ENCODE results near the gene C12orf42. TPM values are rescaled to one million over a fixed set of nuclear protein-coding genes. Genes with fewer than 3 reads are reported as not detected.

Gene C12orf42
- total and polyA plus RNA-seq, 2 donors (not counting 1 experiment from before 2014, with no cell fraction given) = 25.6 to 138 TPM

DNA sequence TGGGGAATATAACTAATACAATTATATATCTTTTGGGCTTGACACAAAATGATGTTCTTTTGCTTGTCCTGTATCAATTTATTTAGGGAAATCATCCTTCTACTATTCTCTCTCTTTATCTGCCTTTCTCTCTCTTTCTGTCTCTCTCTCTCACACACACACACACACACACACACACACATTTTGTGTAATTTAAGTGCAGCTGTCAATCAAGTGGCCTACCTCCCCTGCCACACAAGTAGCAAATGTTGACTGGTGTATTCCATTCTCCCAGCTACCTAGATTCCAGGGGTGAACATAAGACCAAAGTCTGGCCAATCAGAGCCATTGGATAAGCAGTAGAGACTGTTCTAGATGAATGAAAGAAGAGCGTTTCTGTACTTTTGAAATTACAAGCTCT lies 127.6 kb downstream of the C12orf42 start:
- no peak overlapping the region for H2AFZ ChIP-seq (ENCODE audit: insufficient read depth, low read depth, low read length, poor library complexity, severe bottlenecking)
- no peaks in the 10 kb centered on the region for H3K27me3 ChIP-seq (replicated peaks in 1 of 4; ENCODE audit: control extremely low read depth in 1 of 4, control insufficient read depth in 3 of 4, insufficient read depth in 4 of 4, low read length in 3 of 4)
- no peaks in the 10 kb centered on the region for H4K20me1 ChIP-seq (ENCODE audit: control insufficient read depth, insufficient read depth, low read length, poor library complexity, severe bottlenecking)
- peaks cover 0 to 7% (median 2%) of the 10 kb centered on the region in 3 donors for H3K9me3 ChIP-seq (ENCODE audit: control extremely low read depth in 1 of 3, control insufficient read depth in 2 of 3, insufficient read depth in 1 of 3, low read length in 2 of 3)
- H3K79me2 ChIP-seq (ENCODE audit: control insufficient read depth, insufficient read depth, low read length) = peaks cover 6% of the 10 kb centered on the region
- H3K27ac ChIP-seq (ENCODE audit: low read length in 2 of 2) = no peak overlapping the region
- peaks cover 38% of the 10 kb centered on the region for H3K4me1 Mint-ChIP-seq
- no peaks in the 10 kb centered on the region for H3K27me3 Mint-ChIP-seq
- intact Hi-C loops (cut with micrococcal nuclease) = no loop called here
- peaks cover 10% of the 10 kb centered on the region for H3K9me3 Mint-ChIP-seq (ENCODE audit: insufficient read depth)
- no peak overlapping the region for H3K4me3 Mint-ChIP-seq
- no peak overlapping the region for H3K4me2 ChIP-seq (replicated peaks; ENCODE audit: low read depth, low read length, poor library complexity, severe bottlenecking)
- WGBS (ENCODE audit: insufficient coverage) = no CpG with 5 or more reads among the region's 1 CpG
- H3K4me1 ChIP-seq (ENCODE audit: control insufficient read depth in 2 of 2, insufficient read depth in 2 of 2, low read length in 2 of 2) = peaks cover 3 to 13% of the 10 kb centered on the region in 2 donors
- no peak overlapping the region for H3K9ac ChIP-seq (ENCODE audit: low read length)
- ATAC-seq (ENCODE audit: low read depth) (no peak), DNase-seq (no peak)
- H3K36me3 ChIP-seq (replicated peaks in 1 of 2; ENCODE audit: control extremely low read depth in 1 of 2, control insufficient read depth in 1 of 2, extremely low read depth in 1 of 2, insufficient read depth in 2 of 2, low read length in 1 of 2) = peaks cover 0 to 16% of the 10 kb centered on the region in 2 experiments
- ChIA-PET POLR2A (no interaction called here), CTCF (interaction anchor here (1.1 kb wide), 1 partner anchor 420 kb away, joined by 3 read pairs; no protein-coding TSS in a partner anchor)
- H3K4me3 ChIP-seq (ENCODE audit: control extremely low read depth in 1 of 5, extremely low read depth in 1 of 5, insufficient read depth in 1 of 5, low read depth in 2 of 5, low read length in 4 of 5) = no peak overlapping the region
- TF ChIP-seq, protein P1, sequence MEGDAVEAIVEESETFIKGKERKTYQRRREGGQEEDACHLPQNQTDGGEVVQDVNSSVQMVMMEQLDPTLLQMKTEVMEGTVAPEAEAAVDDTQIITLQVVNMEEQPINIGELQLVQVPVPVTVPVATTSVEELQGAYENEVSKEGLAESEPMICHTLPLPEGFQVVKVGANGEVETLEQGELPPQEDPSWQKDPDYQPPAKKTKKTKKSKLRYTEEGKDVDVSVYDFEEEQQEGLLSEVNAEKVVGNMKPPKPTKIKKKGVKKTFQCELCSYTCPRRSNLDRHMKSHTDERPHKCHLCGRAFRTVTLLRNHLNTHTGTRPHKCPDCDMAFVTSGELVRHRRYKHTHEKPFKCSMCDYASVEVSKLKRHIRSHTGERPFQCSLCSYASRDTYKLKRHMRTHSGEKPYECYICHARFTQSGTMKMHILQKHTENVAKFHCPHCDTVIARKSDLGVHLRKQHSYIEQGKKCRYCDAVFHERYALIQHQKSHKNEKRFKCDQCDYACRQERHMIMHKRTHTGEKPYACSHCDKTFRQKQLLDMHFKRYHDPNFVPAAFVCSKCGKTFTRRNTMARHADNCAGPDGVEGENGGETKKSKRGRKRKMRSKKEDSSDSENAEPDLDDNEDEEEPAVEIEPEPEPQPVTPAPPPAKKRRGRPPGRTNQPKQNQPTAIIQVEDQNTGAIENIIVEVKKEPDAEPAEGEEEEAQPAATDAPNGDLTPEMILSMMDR (IDR thresholded peaks at IDR 0.05) = no peak
- no peak for TF ChIP-seq EZH2 (IDR thresholded peaks at IDR 0.05; ENCODE audit: borderline replicate concordance, insufficient read depth, low read depth, low read length, poor library complexity, severe bottlenecking)
- H3K27ac Mint-ChIP-seq = peak overlapping the region; percentile 21

DNA sequence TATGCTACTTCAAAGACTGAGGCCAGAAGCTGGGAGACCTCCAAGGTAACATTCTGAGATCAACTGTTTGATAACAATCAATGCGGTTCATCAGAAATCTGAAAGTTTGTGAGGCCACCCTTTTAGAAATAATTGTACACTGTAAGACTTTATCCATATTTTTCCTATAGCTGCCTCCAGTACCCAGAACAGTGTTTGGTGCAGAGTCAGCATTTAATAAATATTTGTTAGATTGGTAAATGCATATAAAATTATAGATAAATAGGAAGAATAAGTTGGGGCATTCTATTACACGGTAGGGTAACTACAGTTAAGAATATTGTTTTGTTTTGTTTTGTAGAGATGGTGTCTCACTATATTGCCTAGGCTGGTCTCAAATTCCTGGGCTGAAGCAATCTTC lies 141.4 kb downstream of the C12orf42 start:
- DNase-seq = no peak
- Mint-ChIP-seq H3K27me3 (no peaks in the 10 kb centered on the region), H3K4me3 (no peak overlapping the region), H3K4me1 (peaks cover 13% of the 10 kb centered on the region), H3K27ac (no peak overlapping the region), H3K9me3 (ENCODE audit: insufficient read depth) (peaks cover 2% of the 10 kb centered on the region)
- H3K27ac ChIP-seq (ENCODE audit: low read length in 2 of 2) = no peak overlapping the region
- ATAC-seq (ENCODE audit: low read depth) = no peak
- H3K9ac ChIP-seq (ENCODE audit: low read length) = no peak overlapping the region
- ChIA-PET POLR2A (no interaction called here), CTCF (interaction anchor here (1.2 kb wide), 1 partner anchor 9 kb away, joined by 3 read pairs; no protein-coding TSS in a partner anchor)
- no peak overlapping the region for H2AFZ ChIP-seq (ENCODE audit: insufficient read depth, low read depth, low read length, poor library complexity, severe bottlenecking)
- no peaks in the 10 kb centered on the region for H3K27me3 ChIP-seq (replicated peaks in 1 of 4; ENCODE audit: control extremely low read depth in 1 of 4, control insufficient read depth in 3 of 4, insufficient read depth in 4 of 4, low read length in 3 of 4)
- intact Hi-C loops (cut with micrococcal nuclease) = loop anchor here (10.0 kb wide), 1 partner anchor 50 kb away; no protein-coding TSS in a partner anchor
- no peaks in the 10 kb centered on the region for H3K4me1 ChIP-seq (ENCODE audit: control insufficient read depth in 2 of 2, insufficient read depth in 2 of 2, low read length in 2 of 2)
- peaks cover 0 to 15% of the 10 kb centered on the region in 2 experiments for H3K36me3 ChIP-seq (replicated peaks in 1 of 2; ENCODE audit: control extremely low read depth in 1 of 2, control insufficient read depth in 1 of 2, extremely low read depth in 1 of 2, insufficient read depth in 2 of 2, low read length in 1 of 2)
- H3K4me2 ChIP-seq (replicated peaks; ENCODE audit: low read depth, low read length, poor library complexity, severe bottlenecking) = no peak overlapping the region
- H3K9me3 ChIP-seq (ENCODE audit: control extremely low read depth in 1 of 3, control insufficient read depth in 2 of 3, insufficient read depth in 1 of 3, low read length in 2 of 3) = no peaks in the 10 kb centered on the region
- peaks cover 5% of the 10 kb centered on the region for H4K20me1 ChIP-seq (ENCODE audit: control insufficient read depth, insufficient read depth, low read length, poor library complexity, severe bottlenecking)
- H3K4me3 ChIP-seq (ENCODE audit: control extremely low read depth in 1 of 5, extremely low read depth in 1 of 5, insufficient read depth in 1 of 5, low read depth in 2 of 5, low read length in 4 of 5) = no peak overlapping the region
- WGBS (ENCODE audit: insufficient coverage) = 100% methylated on average over 1 of the region's 2 CpGs
- no peaks in the 10 kb centered on the region for H3K79me2 ChIP-seq (ENCODE audit: control insufficient read depth, insufficient read depth, low read length)
- TF ChIP-seq EZH2 (IDR thresholded peaks at IDR 0.05; ENCODE audit: borderline replicate concordance, insufficient read depth, low read depth, low read length, poor library complexity, severe bottlenecking) = no peak
